Activated CD8-positive, alpha-beta T cell treated with anti-CD3 and anti-CD28 coated beads for 36 hours (primary cell): ENCODE data around the gene LPP. TPM values are rescaled to one million over a fixed set of nuclear protein-coding genes. Genes with fewer than 3 reads are reported as not detected.

ENCODE experiments used
- ATAC-seq: fragments of 200-7000 bp; cut with Tn5 transposase; one replicate; pipeline ENCODE4 v1.10.0; 2021; ENCODE audit warnings: mild to moderate bottlenecking, moderate library complexity
- CTCF ChIA-PET: fragments of 350-600 bp; sonication (Branson Sonifier 250); formaldehyde crosslinking; loops from one replicate; lab custom pipeline; 2021; ENCODE audit warnings: antibody characterized with exemption; lab: Charles Lee
- POLR2A ChIA-PET: fragments of 350-600 bp; sonication (Branson Sonifier 250); formaldehyde crosslinking; loops from one replicate; lab custom pipeline; 2021; ENCODE audit warnings: antibody characterized with exemption; lab: Charles Lee
- DNase-seq: peaks from one replicate; pipeline ENCODE4 v3.0.0-alpha.2; 2020
- H3K27ac Mint-ChIP-seq: one replicate; pipeline ENCODE4 v1.8.0; 2021; ENCODE audit warnings: mild to moderate bottlenecking, mixed read lengths
- H3K27me3 Mint-ChIP-seq: one replicate; pipeline ENCODE4 v1.8.0; 2021; ENCODE audit warnings: mixed read lengths
- H3K36me3 Mint-ChIP-seq: one replicate; pipeline ENCODE4 v1.8.0; 2021; ENCODE audit warnings: low read depth, mixed read lengths
- H3K4me1 Mint-ChIP-seq: one replicate; pipeline ENCODE4 v1.8.0; 2021; ENCODE audit warnings: low read depth, mixed read lengths
- H3K4me3 Mint-ChIP-seq: one replicate; pipeline ENCODE4 v1.8.0; 2021; ENCODE audit warnings: mild to moderate bottlenecking, moderate library complexity, mixed read lengths
- H3K9me3 Mint-ChIP-seq: one replicate; pipeline ENCODE4 v1.8.0; 2021; ENCODE audit warnings: mixed read lengths
- intact Hi-C: fragments of 100-400 bp; cut with micrococcal nuclease; formaldehyde crosslinking; loops from one replicate; pipeline ENCODE4 v1.10.0; 2022
- total RNA-seq, 2 experiments: library from RNA; stranded (reverse); gene quantifications; one replicate each; pipeline ENCODE4 v1.2.3, GENCODE V29; 2021
- TF ChIP-seq, protein P1 (sequence below): fragments of 200-600 bp; IDR thresholded peaks from one replicate; pipeline ENCODE4 v1.8.0; 2022; ENCODE audit warnings: antibody characterized with exemption, mild to moderate bottlenecking

The LPP gene
- total RNA-seq, 2 experiments from 2014 or later: 16.4 to 22.6 TPM

DNA sequence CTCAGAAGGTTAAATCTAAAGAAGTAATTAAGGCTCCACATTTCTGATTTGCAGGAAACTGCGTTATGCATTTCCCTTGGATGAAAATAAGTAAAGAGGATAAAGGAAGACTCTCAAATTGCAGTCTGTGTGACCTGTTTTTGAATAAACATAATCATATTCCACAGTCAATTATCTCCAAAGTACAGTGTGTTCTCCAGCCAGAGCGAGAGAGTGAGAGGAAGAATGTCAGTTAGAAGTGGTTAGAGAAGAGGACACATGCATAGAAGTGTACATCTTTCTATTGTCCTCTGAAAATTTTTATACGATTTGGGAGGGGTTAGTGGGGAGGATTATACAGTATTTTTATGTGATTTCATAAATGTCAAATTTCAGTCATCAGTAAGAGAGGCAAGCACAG, 487.1 kb downstream of the LPP start:
- no peak for ATAC-seq
- no peak for DNase-seq
- Mint-ChIP-seq H3K4me3 (no peak overlapping the region), H3K27ac (no peak overlapping the region), H3K9me3 (peaks cover 3% of the 10 kb centered on the region), H3K4me1 (no peaks in the 10 kb centered on the region), H3K36me3 (peaks cover 3% of the 10 kb centered on the region), H3K27me3 (no peaks in the 10 kb centered on the region)
- TF ChIP-seq, protein P1, sequence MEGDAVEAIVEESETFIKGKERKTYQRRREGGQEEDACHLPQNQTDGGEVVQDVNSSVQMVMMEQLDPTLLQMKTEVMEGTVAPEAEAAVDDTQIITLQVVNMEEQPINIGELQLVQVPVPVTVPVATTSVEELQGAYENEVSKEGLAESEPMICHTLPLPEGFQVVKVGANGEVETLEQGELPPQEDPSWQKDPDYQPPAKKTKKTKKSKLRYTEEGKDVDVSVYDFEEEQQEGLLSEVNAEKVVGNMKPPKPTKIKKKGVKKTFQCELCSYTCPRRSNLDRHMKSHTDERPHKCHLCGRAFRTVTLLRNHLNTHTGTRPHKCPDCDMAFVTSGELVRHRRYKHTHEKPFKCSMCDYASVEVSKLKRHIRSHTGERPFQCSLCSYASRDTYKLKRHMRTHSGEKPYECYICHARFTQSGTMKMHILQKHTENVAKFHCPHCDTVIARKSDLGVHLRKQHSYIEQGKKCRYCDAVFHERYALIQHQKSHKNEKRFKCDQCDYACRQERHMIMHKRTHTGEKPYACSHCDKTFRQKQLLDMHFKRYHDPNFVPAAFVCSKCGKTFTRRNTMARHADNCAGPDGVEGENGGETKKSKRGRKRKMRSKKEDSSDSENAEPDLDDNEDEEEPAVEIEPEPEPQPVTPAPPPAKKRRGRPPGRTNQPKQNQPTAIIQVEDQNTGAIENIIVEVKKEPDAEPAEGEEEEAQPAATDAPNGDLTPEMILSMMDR: no peak
- POLR2A ChIA-PET: no interaction called here
- intact Hi-C loops: no loop called here
- CTCF ChIA-PET: no interaction called here

DNA sequence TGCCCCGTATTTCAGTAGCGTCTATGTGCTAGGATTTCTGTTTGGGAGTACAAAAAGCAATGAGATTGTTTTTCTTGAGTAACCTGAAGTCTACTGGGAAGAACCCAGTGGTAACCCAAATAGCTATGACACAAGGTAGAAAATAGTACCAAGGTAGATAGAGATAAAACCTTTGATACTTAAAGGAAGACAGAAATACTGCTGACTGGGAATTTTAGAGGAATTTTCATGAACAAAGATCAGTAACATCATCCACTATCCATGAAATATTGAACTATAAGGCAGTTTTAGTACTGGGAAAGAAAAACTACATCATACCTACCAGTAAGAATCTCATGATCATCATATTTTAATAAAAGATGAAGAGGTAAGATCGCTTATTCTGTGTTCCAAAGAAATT, 489.8 kb downstream of the LPP start:
- intact Hi-C loops: no loop called here
- POLR2A ChIA-PET: no interaction called here
- ATAC-seq: no peak
- Mint-ChIP-seq H3K9me3 (peaks cover 1% of the 10 kb centered on the region), H3K4me3 (no peak overlapping the region), H3K27me3 (no peaks in the 10 kb centered on the region), H3K36me3 (no peaks in the 10 kb centered on the region), H3K27ac (no peak overlapping the region), H3K4me1 (peaks cover 9% of the 10 kb centered on the region)
- DNase-seq: no peak
- TF ChIP-seq, protein P1: no peak
- CTCF ChIA-PET: interaction anchor here (0.9 to 1.1 kb wide), 2 partner anchors 311 to 903 kb away, joined by 3 to 4 read pairs; no protein-coding TSS in a partner anchor

DNA sequence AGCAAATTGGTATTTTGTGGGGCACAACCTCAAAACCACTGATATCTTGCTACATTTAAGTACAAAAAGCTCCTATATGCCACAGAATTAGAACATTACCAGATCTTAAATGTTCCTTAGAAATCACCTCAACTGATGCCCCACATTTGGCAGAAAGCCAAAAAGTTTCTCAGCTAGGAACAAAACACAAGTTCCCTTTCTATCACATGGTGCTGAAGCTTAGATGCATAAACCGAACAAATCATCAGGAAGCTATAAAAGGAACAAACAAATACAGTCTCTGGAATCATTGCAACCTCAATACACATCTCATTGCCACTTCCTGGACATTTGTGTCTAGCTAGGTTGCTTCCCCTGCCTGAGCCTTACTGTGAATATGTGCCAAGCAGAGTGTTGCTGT, 492.6 kb downstream of the LPP start:
- ATAC-seq: no peak
- ChIA-PET POLR2A (interaction anchor here (0.5 to 0.7 kb wide), 2 partner anchors 10 to 82 kb away, joined by 3 read pairs; no protein-coding TSS in a partner anchor), CTCF (interaction anchor here (1.7 kb wide), 1 partner anchor 102 kb away, joined by 5 read pairs; no protein-coding TSS in a partner anchor)
- Mint-ChIP-seq H3K27me3 (no peaks in the 10 kb centered on the region), H3K27ac (no peak overlapping the region), H3K4me3 (no peak overlapping the region), H3K36me3 (no peaks in the 10 kb centered on the region), H3K9me3 (no peaks in the 10 kb centered on the region), H3K4me1 (peaks cover 9% of the 10 kb centered on the region)
- TF ChIP-seq, protein P1: no peak
- no peak for DNase-seq
- intact Hi-C loops: no loop called here

DNA sequence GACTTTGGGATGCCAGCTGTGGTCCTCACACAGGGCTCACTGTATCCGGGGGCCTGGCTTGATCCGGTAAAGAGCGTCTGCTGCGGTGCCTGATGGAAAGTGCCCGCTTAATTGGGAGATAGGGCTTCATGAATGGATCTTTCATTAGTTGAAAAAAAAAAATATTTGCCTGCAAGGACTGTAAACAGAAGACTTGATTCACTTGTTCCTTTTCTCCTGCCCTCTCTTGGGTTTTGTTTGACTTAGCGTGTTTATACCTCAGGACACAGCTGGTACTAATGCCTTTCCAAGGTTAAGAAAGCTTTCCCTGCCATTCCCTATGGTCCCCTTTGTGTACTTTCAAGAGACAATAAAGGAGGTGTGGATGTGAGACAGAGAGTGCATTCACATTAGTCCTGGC, 493.3 kb downstream of the LPP start:
- H3K36me3 Mint-ChIP-seq: no peaks in the 10 kb centered on the region
- POLR2A ChIA-PET: interaction anchor here (0.5 kb wide), 1 partner anchor 82 kb away, joined by 3 read pairs; no protein-coding TSS in a partner anchor

DNA sequence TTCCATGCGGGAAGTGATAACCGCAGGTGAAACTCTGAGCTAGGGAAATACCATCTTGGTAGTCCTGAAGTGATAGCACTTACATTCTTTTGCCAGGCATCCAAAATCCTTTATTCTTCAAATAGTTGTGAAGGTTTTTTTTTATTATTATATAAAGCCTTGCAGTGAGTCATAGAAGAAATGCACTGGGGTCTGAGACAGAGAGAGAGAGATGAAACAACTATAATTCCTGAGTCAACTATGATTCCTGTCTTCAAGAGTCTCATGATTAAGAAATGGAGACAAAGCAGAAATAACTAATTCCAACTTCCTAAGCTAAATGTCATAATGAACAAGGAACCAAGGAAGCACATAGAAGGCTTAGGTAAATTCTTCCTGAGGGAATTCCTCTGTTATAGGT, 495.6 kb downstream of the LPP start:
- H3K27me3 Mint-ChIP-seq: no peaks in the 10 kb centered on the region
- CTCF ChIA-PET: interaction anchor here (0.7 kb wide), 1 partner anchor 9 kb away, joined by 3 read pairs; no protein-coding TSS in a partner anchor
- no peak overlapping the region for H3K4me3 Mint-ChIP-seq
- no peak overlapping the region for H3K27ac Mint-ChIP-seq
- POLR2A ChIA-PET: no interaction called here
- TF ChIP-seq, protein P1: no peak
- peaks cover 9% of the 10 kb centered on the region for H3K4me1 Mint-ChIP-seq
- intact Hi-C loops: no loop called here
- no peak for DNase-seq
- no peak for ATAC-seq
- no peaks in the 10 kb centered on the region for H3K36me3 Mint-ChIP-seq
- H3K9me3 Mint-ChIP-seq: no peaks in the 10 kb centered on the region

More for the DNA sequence above, 493.3 kb downstream of the LPP start:
- Mint-ChIP-seq H3K27ac (no peak overlapping the region), H3K9me3 (no peaks in the 10 kb centered on the region), H3K27me3 (no peaks in the 10 kb centered on the region), H3K4me3 (no peak overlapping the region), H3K4me1 (peaks cover 9% of the 10 kb centered on the region)
- intact Hi-C loops: no loop called here
- DNase-seq (no peak), ATAC-seq (no peak)
- CTCF ChIA-PET: interaction anchor here (1.3 to 1.7 kb wide), 3 partner anchors 9 to 907 kb away, joined by 3 to 5 read pairs (median 4); no protein-coding TSS in a partner anchor
- TF ChIP-seq, protein P1: no peak
